HG02763 (cell line): ENCODE measurements around the gene PODXL2.
"Not testable (repeated sequence)": the region's sequence is repeated elsewhere in the genome, so short reads cannot be mapped to it uniquely, and the experiment has no call there.

ENCODE experiments used
- ATAC-seq: cut with Tn5 transposase; IDR thresholded peaks from one replicate; pipeline ENCODE4 v1.9.1; 2021; ENCODE audit warnings: mild to moderate bottlenecking, moderate library complexity; ENCODE audit not compliant: unreplicated experiment

PODXL2 gene

GRCh38 chr3:127654374-127654773 is 25.4 kb downstream of the PODXL2 start:
- no peak for ATAC-seq

DNA sequence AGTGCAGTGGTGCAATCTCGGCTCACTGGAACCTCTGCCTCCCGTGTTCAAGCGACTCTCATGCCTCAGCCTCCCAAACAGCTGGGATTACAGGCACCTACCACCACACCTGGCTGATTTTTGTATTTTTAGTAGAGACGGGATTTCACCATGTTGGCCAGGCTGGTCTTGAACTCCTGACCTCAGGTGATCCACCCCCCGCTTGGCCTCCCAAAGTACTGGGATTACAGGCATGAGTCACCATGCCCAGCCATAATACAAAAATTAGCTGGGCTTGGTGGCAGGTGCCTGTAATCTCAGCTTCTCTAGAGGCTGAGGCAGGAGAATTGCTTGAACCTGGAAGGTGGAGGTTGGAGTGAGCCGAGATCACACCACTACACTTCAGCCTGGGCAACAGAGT is 26.0 kb downstream of the PODXL2 start:
- ATAC-seq: not testable (repeated sequence)

GRCh38 chr3:127655641-127656040 is 26.7 kb downstream of the PODXL2 start:
- ATAC-seq: no peak

DNA sequence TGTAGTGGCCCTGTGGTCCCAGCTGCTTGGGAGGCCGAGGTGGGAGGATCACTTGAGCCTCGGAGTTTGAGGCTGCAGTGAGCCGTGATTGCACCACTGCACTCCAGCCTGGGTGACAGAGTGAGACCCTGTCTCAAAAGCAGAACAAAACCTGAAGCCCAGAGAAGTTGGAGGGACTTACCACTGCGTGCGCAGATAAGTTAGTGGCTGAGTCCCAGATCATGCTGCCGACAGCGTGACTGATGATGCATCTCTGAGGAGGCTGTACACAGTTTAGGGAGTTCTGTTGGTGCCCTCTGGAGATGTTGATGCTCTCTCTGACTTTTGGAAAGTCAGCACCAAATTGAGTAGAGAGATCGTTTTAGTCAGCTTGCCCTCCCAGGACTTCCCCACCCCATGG is 27.9 kb downstream of the PODXL2 start:
- no peak for ATAC-seq

- no peak for ATAC-seq
Observed at GRCh38 chr3:127658234-127658633, 29.2 kb downstream of the PODXL2 start.

- ATAC-seq: no peak
Observed at GRCh38 chr3:127660621-127661251, 31.8 kb downstream of the PODXL2 start.

DNA sequence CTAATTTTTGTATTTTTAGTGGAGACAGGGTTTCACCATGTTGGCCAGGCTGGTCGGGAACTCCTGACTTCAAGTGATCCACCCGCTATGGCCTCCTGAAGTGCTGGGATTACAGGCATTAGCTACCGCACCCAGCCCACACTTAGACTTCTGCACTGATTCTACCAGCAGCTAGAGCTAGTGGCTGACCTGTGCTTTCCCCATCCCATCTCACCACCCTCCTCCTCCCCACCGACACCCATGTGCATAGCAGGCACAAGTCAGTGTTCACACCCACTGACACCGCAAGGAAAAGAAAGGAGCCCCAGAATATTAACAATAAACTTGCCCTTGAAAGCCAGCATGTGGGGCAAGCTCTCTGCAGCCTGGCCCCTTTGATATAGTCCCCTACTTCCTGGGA is 32.6 kb downstream of the PODXL2 start:
- no peak for ATAC-seq

DNA sequence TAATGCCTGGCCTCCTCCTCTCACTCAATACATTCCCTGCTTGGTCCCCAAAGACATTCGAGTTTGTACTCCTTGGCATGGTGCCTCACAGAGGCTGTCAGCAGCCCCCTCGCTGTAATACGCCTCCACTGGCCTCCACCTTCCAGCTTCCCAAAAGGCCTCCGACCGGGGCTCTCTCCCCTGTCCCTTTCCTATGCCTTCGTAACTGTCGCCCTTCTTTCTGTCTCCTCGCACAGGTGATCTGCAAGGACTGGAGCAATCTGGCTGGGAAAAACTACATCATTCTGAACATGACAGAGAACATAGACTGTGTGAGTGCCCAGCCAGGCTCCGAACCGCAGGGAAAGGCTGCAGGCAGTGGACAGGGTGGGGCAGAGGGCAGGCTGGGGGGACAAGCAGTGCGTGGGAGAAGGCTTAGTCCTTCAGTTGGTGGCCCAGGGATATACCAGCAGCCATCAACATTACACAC is 33.0 kb downstream of the PODXL2 start:
- no peak for ATAC-seq

DNA sequence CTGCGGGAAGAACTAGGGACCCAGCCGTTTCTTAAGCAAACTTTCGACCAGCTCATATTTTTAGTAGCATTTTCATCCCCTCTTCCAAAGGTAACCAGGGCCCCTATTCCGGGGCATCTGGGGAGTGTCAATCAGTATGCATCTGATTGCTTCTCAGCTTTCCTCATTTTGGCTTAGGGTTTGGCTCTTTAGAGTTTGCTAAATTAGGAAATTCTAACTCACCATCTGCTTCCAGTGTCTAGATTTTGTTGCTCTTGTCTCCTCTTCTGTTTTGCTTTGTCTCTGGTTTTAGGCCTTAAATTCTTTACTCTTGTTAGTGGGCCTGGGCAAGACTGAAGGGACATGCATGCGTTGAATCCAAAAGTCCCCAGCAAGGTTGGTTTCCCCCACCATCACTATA is 34.2 kb downstream of the PODXL2 start:
- no peak for ATAC-seq

GRCh38 chr3:127665165-127665564 is 36.2 kb downstream of the PODXL2 start:
- ATAC-seq: no peak

GRCh38 chr3:127665586-127665985 is 36.6 kb downstream of the PODXL2 start:
- no peak for ATAC-seq

GRCh38 chr3:127666676-127667075 is 37.7 kb downstream of the PODXL2 start:
- no peak for ATAC-seq

DNA sequence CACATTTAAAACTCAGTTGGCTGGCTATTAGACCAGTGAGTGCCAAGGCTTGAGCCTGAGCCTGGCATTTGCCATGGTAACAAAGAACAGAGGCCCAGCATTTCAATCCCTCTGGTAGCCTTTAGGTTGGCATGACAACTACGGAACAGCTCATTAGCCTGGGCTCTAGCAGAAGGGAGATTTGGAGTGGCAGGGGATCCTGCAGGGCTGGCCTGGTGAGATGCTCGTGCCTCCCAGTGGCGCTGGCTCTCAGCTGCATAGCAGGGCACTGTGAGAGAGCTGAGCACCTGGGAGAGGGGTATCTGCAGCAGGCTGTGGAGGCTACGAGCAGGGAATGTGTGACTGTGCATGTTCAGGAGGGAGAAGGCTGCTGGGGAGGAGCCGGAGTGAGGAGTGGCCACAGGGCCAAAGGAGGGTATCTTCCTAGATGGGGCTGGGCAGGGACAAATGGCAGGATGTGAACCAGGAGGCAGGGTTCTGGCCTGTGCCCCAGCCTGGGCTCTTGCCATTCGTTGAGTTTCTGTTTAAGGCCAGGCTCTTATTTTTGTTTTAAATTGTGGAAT is 38.2 kb downstream of the PODXL2 start:
- no peak for ATAC-seq

DNA sequence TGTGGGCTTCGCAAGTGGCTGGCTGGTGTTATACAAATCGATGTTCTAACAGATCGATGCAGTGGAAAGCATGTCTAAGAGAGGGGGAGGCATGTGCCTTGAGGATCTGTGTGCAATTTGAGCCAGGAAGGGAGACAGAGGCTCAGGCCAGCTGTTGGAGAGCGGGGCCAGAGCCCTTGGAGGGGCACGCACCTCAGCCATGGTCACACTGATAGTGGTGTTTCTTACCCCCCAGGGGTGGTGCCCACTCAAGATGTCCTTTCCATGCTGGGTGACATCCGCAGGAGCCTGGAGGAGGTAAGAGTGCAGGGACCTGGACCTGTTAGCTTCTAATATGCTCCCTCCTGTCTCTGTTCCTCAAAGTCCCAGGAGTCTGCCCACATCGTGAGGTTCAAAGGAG is 39.9 kb downstream of the PODXL2 start:
- ATAC-seq: no peak

DNA sequence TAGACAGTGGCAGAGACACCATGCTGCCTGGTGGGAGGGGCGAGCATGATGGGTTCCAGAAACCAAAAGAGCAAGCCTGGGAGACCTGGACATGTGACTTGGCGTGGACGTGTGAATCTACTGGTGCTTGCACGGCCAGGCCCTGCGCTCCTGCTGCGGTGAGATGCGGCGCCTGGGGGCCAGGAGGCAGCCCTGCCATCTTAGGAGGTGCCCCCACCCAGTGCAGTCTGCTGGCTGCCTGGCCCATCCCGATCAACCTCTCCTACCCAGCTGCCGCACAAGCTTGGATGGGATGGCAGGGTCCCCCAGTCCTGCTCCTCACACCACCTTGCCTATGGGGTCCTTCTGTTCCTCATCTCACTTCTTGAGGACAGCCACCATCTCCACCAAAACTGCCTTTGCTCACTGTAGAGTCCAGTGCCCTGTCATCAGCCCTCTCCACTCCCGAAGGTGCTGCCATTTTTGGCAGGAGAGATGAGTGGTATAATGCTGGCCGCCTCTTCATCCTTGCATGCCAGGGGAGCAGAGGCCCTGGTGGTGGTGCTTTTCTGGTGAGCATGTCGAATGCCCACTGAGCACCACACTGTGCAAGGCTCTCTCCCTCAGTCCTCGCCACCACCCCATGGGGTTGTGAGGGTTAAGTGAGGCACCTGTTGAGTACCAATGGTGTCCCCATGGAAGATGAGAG is 40.7 kb downstream of the PODXL2 start:
- no peak for ATAC-seq

GRCh38 chr3:127670229-127670559 is 41.2 kb downstream of the PODXL2 start:
- ATAC-seq: no peak

GRCh38 chr3:127670761-127671522 is 42.0 kb downstream of the PODXL2 start:
- ATAC-seq: no peak

DNA sequence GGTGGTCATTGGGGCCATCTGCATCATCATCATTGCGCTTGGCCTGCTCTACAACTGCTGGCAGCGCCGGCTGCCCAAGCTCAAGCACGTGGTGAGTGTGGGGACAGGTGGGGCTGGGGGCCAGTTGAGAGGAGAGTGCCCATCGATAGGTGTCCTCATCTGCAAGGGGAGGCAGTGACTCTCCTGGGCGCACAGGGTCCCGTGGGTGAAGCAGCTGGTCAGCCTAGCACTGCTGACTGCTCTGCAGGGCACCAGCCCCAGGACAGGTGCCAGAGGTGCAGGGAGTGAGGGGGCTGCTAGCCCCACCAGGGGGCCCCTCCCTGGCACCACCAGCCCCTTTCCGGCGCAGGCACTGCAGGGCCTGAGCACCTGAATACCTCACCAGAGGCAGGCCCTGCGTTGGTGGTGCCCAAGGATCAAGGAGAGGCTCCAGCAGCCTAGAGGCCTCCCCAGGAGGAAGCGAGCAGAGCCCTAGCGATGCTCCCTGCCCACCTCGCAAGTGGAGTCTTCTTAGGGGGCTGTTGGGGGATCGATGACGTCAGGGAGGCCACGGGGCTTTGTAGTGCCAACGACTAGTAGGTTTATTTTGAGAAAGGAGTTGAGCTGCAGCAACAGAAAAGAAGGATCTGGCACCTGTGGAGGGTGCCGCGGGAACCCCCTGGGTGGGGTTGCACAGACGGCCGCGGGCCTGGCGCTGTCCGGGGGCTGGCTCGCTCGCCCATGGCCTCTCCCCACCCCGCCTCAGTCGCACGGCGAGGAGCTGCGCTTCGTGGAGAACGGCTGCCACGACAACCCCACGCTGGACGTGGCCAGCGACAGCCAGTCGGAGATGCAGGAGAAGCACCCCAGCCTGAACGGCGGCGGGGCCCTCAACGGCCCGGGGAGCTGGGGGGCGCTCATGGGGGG is 42.8 kb downstream of the PODXL2 start:
- ATAC-seq: peak; percentile 11

GRCh38 chr3:127672429-127673190 is 43.6 kb downstream of the PODXL2 start, which contains the start of gene ABTB1:
ABTB1 (plus strand) TSS chr3:127672952; CDS start chr3:127673026, 74 bp downstream.
- peak; percentile 72 for ATAC-seq
